HG02798 (cell line): ENCODE results near the gene FAR2.
"Not testable (repeated sequence)": the region's sequence is repeated elsewhere in the genome, so short reads cannot be mapped to it uniquely, and the experiment has no call there.

Source experiments
- ATAC-seq: cut with Tn5 transposase; IDR thresholded peaks from one replicate; pipeline ENCODE4 v1.9.1; 2021; ENCODE audit warnings: mild to moderate bottlenecking; ENCODE audit not compliant: unreplicated experiment, poor library complexity

Gene FAR2

DNA sequence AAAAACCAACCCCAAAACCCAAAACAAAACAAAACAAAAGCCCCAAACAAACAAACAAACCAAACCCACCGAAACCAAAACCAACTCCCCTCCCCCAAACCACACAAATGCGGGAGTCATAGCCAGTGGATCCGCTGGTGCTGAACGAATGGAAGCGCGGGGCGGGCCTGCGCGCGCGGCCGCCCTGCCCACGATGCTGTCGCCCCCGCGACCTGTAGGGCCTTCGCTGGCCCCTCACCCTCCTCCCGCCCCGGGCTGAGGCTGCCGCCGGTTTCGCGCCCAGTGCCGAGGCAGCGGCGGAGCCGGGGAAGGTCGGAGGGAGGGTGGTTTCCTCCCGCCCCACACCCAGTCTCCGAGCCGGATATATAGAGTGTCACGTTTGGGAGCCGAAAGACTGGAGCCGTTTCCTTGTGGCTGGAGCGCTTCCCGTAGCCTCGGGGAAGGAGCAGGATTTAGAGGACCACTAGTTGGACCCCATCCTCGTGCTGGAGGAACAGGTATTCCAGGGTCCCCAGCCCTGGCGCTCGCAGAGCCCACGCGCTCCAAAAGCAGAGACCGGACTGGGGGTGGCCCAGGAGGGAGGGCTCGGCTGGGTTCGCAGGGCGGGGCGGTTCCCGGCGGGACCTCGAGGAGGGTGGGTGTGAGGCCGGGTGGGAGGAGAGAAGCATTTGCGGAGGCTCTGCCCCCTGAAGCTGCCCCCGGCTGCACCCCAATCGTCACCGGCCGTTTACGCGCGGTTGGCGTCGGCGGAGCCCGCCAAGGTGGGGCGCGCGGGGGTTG, at the start of gene FAR2:
Gene FAR2, plus strand, starts transcription at position 368 of the 780 bp plus-strand sequence. CDS start 121,172 bp downstream, outside the sequence.
- ATAC-seq = peak; percentile 33

DNA sequence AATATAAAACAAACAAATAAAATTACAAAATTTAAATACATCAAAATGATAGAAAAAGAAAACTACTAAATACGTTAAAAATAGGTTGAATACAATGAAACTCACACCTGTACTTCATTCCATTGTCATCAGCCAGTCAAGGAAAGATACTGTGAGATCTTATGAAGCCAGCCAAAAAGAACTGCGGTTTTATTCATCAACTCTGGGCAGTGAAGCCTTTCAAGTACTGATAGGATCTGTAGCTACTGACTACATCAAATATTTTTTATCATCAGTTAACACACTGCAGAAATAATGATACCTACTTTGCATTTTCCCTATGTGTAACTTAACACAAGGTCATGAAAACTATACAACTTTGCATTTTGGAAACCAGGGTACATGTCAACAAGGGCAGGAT, 46.3 kb upstream of the FAR2 start:
- no peak for ATAC-seq

DNA sequence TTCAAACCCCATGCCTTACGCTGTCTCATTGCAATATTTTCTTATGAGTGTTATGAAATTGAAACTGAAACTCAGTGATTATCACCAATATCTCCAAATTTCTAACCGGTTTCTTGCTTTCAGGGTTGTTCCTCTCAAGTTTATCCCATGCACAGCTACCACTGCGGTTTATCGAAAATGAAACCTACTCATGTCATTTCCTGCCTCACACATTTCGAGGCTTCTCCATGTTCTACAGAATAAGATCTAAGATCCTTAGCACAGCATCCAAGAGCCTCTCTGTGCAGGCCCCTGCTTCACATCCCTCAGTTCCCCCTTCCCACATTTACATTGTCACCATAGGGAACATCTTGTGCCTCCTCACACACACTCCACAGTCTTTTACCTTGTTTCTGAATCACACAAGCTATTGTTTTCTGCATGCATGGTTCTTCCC, 45.5 kb upstream of the FAR2 start:
- peak; percentile 97 for ATAC-seq

- ATAC-seq = no peak
These were observed 44.6 kb upstream of the FAR2 start for GRCh38 chr12:29104516-29104915.

DNA sequence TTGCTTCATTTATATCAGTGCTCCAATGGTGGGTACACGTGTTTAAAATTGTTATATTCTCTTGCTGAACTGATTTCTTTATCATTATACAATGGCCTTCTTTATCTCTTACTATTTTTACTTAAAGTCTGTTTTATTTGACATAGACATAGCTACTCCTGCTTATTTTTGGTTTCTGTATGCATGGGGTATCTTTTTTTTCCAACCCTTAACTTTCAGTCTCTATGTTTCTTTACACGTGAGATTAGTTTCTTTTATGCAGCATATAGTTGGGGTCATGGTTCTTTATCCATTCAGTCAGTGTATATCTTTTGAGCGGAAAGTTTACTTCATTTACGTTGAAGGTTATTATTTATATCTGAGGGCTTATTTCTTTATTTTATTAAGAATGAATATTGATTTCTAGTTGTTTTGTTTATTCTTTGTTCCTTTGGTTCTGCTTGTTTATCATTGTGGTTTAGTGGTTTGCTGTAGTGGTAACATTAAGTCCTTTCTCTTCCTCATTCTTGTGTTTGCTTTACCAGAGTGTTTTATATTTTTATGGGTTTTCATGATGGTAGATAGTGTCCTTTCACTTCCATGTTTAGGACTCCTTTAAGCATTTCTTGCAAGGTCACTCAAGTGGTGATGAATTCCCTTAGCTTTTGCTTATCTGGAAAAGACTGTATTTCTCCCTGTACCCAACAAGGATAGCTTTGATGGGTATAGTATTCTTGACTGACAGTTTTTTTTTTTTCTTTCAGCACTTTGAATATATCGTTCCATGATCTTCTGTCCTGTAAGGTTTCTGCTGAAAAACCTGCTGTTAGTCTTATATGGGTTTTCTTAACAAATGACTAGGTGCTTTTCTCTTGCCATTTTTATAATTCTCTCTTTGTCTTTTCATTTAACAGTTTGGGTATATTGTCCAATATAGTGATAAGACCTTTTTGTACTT, 38.3 kb upstream of the FAR2 start:
- peak; percentile 57 for ATAC-seq

DNA sequence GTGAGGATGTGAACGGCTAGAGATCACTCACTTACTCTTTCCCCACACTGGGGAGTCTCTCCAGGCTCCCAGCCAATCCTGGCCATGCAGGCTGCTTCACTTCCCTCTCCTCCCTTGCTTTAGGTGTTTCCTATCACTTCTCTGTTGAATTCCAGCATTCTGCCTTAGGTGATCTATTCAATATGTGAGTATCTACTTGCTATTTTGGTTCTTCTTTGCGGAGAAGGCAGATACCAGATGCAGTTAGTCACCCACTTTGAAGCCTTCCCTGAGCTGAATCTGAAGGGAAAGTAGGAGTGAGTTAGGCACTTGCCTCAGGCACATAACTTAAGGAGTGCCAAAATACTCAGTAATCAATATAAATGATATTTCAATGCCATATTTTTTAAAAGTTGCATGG, 36.0 kb upstream of the FAR2 start:
- ATAC-seq = no peak

GRCh38 chr12:29116414-29116813, 32.7 kb upstream of the FAR2 start:
- no peak for ATAC-seq

DNA sequence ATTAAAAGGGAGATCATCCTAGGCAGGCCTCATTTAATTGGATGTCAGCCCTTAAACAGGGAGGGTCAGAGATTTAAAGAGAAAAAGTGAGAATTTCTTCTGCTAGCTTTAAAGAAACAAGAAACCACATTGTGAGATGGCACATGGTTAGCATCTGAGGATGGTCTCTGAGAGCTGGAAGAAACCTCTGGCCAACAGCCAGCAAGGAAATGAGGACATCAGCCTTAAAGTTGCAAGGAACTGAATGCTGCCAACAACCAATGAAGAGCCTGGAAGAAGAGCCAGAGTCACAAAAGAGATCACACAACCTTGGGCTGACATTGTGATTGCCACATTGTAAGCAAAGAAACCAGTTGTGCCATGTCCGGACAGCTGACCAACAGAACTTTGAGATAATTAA, 17.5 kb upstream of the FAR2 start:
- no peak for ATAC-seq

DNA sequence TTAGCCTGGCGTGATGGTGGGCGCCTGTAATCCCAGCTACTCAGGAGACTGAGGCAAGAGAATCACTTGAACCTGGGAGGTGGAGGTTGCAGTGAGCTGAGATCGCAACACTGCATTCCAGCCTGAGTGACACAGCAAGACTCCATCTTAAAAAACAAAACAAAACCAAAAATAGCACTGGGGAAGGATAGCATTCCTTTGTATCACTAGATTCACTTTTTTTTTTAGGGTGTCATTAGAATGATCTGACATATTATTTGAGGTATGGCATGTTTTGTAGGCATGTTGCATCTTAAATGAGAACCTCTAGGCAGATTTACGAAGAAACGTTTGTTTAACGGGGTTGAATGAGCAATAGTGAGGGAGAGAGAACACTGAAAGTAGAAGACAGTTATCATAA, 16.8 kb upstream of the FAR2 start:
- no peak for ATAC-seq

- ATAC-seq = no peak
These were observed 15.9 kb upstream of the FAR2 start for GRCh38 chr12:29133181-29133580.

- no peak for ATAC-seq
These were observed 15.4 kb upstream of the FAR2 start for GRCh38 chr12:29133680-29134079.

DNA sequence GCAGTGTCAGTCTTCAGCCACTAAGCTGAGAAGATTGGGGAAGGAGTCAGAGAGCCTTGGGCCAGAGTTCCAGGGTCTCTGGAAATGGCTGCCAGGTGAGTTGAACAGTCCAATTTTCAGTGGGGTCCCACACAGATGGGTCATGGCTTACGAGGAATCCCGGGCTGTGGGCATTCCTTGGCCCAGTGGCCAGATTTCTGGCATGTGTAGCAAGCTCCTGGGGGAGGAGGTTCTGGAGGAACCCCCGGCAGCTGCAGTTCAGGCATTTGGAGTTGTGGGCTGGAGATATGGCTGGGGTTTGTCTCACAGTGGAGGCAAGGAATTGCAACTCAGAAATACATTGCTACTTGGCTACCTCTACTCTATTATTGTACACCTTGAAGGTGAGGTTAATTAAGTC, 10.8 kb upstream of the FAR2 start:
- not testable (repeated sequence) for ATAC-seq

GRCh38 chr12:29138855-29139254, 10.2 kb upstream of the FAR2 start:
- ATAC-seq = not testable (repeated sequence)

- no peak for ATAC-seq
These were observed 3.5 kb upstream of the FAR2 start for GRCh38 chr12:29145372-29146170.

DNA sequence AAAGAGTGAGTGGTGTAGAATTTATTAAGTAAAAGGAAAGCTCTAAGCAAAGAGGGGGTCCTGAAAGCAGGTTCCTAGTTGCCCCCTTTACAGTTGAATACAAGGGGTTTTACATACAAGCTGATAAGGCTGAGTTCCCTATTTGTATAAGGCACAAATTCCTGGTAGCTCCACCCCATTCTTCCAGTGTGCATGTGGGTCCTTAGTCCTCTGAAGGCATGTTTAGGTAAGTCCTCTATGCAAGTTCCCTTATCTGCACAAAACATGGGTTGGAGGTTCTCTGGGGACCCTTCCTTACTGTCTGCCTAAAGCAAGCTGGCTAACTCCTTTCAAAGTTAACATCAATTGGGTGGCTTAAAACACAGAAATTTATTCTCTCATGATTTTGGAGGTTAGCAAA, 2.9 kb upstream of the FAR2 start:
- no peak for ATAC-seq

GRCh38 chr12:29147731-29148595, 1.1 kb upstream of the FAR2 start:
- ATAC-seq = no peak

DNA sequence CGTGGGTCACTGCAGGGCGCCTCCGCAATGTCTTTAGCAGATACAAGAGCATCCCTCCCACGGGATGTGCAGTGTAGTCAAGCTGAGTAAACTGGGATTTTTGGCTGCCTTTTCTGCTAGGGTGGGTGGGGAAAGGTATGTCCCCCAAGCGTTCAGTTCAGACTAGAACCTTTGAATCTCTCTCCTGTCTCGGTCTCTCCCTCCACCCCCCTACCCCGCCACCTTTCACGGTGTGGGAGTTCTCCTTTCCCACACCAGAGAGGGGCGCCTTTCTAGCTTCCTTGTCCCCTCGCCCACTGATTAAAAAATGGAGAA, 525 bp upstream of the FAR2 start:
- ATAC-seq = peak; percentile 22

DNA sequence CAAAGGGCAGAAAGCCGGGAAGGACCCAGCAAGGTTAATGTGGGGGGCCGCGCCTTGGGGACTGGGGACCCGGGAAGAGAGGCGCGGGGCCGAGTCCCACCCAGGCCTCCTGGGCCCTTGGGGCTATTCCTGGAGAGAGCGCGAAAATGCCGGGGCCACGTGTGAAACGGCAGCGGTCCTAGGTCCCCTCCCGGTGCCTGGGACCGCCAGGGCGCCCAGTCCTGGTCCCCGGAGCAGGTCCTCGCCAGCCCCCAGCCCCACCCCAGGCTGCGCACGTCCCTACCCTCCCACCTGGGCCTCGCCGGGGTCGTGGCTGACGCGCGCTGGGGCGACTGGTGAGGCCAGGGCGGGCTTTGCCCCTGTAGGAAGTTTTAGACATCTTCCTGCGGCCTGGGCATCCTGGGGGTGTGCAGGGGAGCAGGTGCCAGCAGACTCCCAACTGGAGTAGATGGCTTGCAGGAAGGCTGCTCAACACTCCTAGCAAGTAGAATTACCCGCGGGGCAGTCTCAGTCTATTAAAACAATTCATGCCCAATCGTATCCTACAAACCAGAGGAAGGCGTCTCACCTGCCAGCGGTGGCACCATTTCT, 708 bp downstream of the FAR2 start:
- no peak for ATAC-seq

GRCh38 chr12:29150462-29150861, 1.4 kb downstream of the FAR2 start:
- no peak for ATAC-seq
